Measurements from ENCODE around the gene MLXIPL.
"Not testable (repeated sequence)": the region's sequence is repeated elsewhere in the genome, so short reads cannot be mapped to it uniquely, and the experiment has no call there.

The MLXIPL gene

GRCh38 chr7:73567846-73568685 is 56.3 kb downstream of the MLXIPL start:
- Histone ChIP-seq H3K9ac (no peak overlapping the region), H3K27ac (no peak overlapping the region; the same call in 1 of the 2 replicates), H3K4me2 (peak overlapping the region; percentile 2; the same call in 1 of the 2 replicates), H4K20me1 (ENCODE audit: insufficient read depth) (no peaks in the 10 kb centered on the region), H3K79me2 (ENCODE audit: insufficient read depth, low read depth) (no peaks in the 10 kb centered on the region), H3K4me1 (ENCODE audit: low read depth, poor library complexity, severe bottlenecking) (peaks cover 27% of the 10 kb centered on the region), H2AFZ (ENCODE audit: low read depth) (no peak overlapping the region), H3K36me3 (ENCODE audit: insufficient read depth) (peaks cover 2% of the 10 kb centered on the region; the same call in 1 of the 2 replicates), H3K4me3 (IDR thresholded peaks at IDR 0.05; ENCODE audit: insufficient read depth, low read depth, low read length) (no peak overlapping the region), H3K27me3 (ENCODE audit: insufficient read depth, low read depth) (no peaks in the 10 kb centered on the region)
- TF ChIP-seq CTCF (conservative IDR thresholded peaks at IDR 0.05; ENCODE audit: low read depth, low read length) = no peak

- H3K4me3 ChIP-seq (IDR thresholded peaks at IDR 0.05; ENCODE audit: insufficient read depth, low read depth, low read length) = no peak overlapping the region
- H3K79me2 ChIP-seq (ENCODE audit: insufficient read depth, low read depth) = no peaks in the 10 kb centered on the region
- H3K27ac ChIP-seq = no peak overlapping the region
- H3K4me2 ChIP-seq = no peak overlapping the region
- peaks cover 27% of the 10 kb centered on the region for H3K4me1 ChIP-seq (ENCODE audit: low read depth, poor library complexity, severe bottlenecking)
- no peak for TF ChIP-seq CTCF (conservative IDR thresholded peaks at IDR 0.05; ENCODE audit: low read depth, low read length)
- no peak overlapping the region for H2AFZ ChIP-seq (ENCODE audit: low read depth)
- no peak overlapping the region for H3K9ac ChIP-seq
- no peaks in the 10 kb centered on the region for H4K20me1 ChIP-seq (ENCODE audit: insufficient read depth)
- no peaks in the 10 kb centered on the region for H3K27me3 ChIP-seq (ENCODE audit: insufficient read depth, low read depth)
- H3K36me3 ChIP-seq (ENCODE audit: insufficient read depth) = no peaks in the 10 kb centered on the region; the same call in 1 of the 2 replicates
Measured at GRCh38 chr7:73567140-73567539, 57.2 kb downstream of the MLXIPL start.

GRCh38 chr7:73566431-73566830 is 57.9 kb downstream of the MLXIPL start:
- H3K27me3 ChIP-seq (ENCODE audit: insufficient read depth, low read depth); H3K79me2 ChIP-seq (ENCODE audit: insufficient read depth, low read depth); H3K4me3 ChIP-seq (IDR thresholded peaks at IDR 0.05; ENCODE audit: insufficient read depth, low read depth, low read length); H3K27ac ChIP-seq; H4K20me1 ChIP-seq (ENCODE audit: insufficient read depth); H3K9ac ChIP-seq; H3K36me3 ChIP-seq (ENCODE audit: insufficient read depth): not testable (repeated sequence)
- H2AFZ ChIP-seq (ENCODE audit: low read depth) = peak overlapping the region; percentile 39; the same call in 1 of the 2 replicates
- H3K4me2 ChIP-seq = peak overlapping the region; percentile 43
- H3K4me1 ChIP-seq (ENCODE audit: low read depth, poor library complexity, severe bottlenecking) = peaks cover 27% of the 10 kb centered on the region

- TF ChIP-seq CTCF (conservative IDR thresholded peaks at IDR 0.05; ENCODE audit: low read depth, low read length) = no peak
- no peak overlapping the region for H3K4me3 ChIP-seq (IDR thresholded peaks at IDR 0.05; ENCODE audit: insufficient read depth, low read depth, low read length)
- H3K9ac ChIP-seq = no peak overlapping the region; the same call in 1 of the 2 replicates
- H3K4me2 ChIP-seq = peak overlapping the region; percentile 43
- no peak overlapping the region for H3K27ac ChIP-seq
- no peaks in the 10 kb centered on the region for H3K79me2 ChIP-seq (ENCODE audit: insufficient read depth, low read depth)
- H3K4me1 ChIP-seq (ENCODE audit: low read depth, poor library complexity, severe bottlenecking) = peaks cover 27% of the 10 kb centered on the region
- H3K36me3 ChIP-seq (ENCODE audit: insufficient read depth) = no peaks in the 10 kb centered on the region; the same call in 1 of the 2 replicates
- H2AFZ ChIP-seq (ENCODE audit: low read depth) = peak overlapping the region; percentile 39
- H3K27me3 ChIP-seq (ENCODE audit: insufficient read depth, low read depth) = no peaks in the 10 kb centered on the region
- no peaks in the 10 kb centered on the region for H4K20me1 ChIP-seq (ENCODE audit: insufficient read depth)
Measured at GRCh38 chr7:73565675-73566340, 58.5 kb downstream of the MLXIPL start.
